ENCODE measurements around the gene ZNF655.

- no peak for TF ChIP-seq POLR2A (IDR thresholded peaks at IDR 0.05)
- no peak for TF ChIP-seq CTCF (IDR thresholded peaks at IDR 0.05)
- TF ChIP-seq POLR2AphosphoS5 (IDR thresholded peaks at IDR 0.05), result no peak
Observed at GRCh38 chr7:99623091-99623693, 64.8 kb downstream of the ZNF655 start.
